HG02973 (cell line): ENCODE data around the gene TRIAP1.
"Not testable (repeated sequence)": the region's sequence is repeated elsewhere in the genome, so short reads cannot be mapped to it uniquely, and the experiment has no call there.

Experiments used
- ATAC-seq: cut with Tn5 transposase; IDR thresholded peaks from one replicate; pipeline ENCODE4 v1.9.1; 2021; ENCODE audit warnings: moderate library complexity; ENCODE audit not compliant: unreplicated experiment

The TRIAP1 gene

GRCh38 chr12:120468821-120469449 lies 22.8 kb upstream of the TRIAP1 start:
- peak; percentile 17 for ATAC-seq

GRCh38 chr12:120468325-120468820 lies 22.2 kb upstream of the TRIAP1 start:
- ATAC-seq: no peak

- ATAC-seq: no peak
Measured at GRCh38 chr12:120467439-120467838, 21.3 kb upstream of the TRIAP1 start.

- no peak for ATAC-seq
Measured at GRCh38 chr12:120466560-120467315, 20.6 kb upstream of the TRIAP1 start.

- no peak for ATAC-seq
Measured at GRCh38 chr12:120465756-120466155, 19.6 kb upstream of the TRIAP1 start.

GRCh38 chr12:120463712-120464111 lies 17.5 kb upstream of the TRIAP1 start:
- ATAC-seq: no peak

- no peak for ATAC-seq
Measured at GRCh38 chr12:120462099-120462640, 16.0 kb upstream of the TRIAP1 start.

GRCh38 chr12:120460157-120460556 lies 14.0 kb upstream of the TRIAP1 start:
- no peak for ATAC-seq

- no peak for ATAC-seq
Measured at GRCh38 chr12:120457133-120457532, 10.9 kb upstream of the TRIAP1 start.

- no peak for ATAC-seq
Measured at GRCh38 chr12:120455302-120455701, 9.1 kb upstream of the TRIAP1 start.

GRCh38 chr12:120453977-120454376 lies 7.8 kb upstream of the TRIAP1 start:
- ATAC-seq: no peak

- no peak for ATAC-seq
Measured at GRCh38 chr12:120453060-120453750, 7.0 kb upstream of the TRIAP1 start.

GRCh38 chr12:120452524-120452923 lies 6.3 kb upstream of the TRIAP1 start:
- not testable (repeated sequence) for ATAC-seq

GRCh38 chr12:120447992-120448391 lies 1.8 kb upstream of the TRIAP1 start:
- no peak for ATAC-seq

- peak; percentile 9 for ATAC-seq
Measured at GRCh38 chr12:120446844-120447178, 627 bp upstream of the TRIAP1 start.

GRCh38 chr12:120444676-120445075 lies 1.5 kb downstream of the TRIAP1 start:
- no peak for ATAC-seq

GRCh38 chr12:120439646-120440247 lies 6.4 kb downstream of the TRIAP1 start:
- ATAC-seq: no peak

GRCh38 chr12:120438495-120439198 lies 7.5 kb downstream of the TRIAP1 start:
- peak; percentile 13 for ATAC-seq

- peak; percentile 92 for ATAC-seq
Measured at GRCh38 chr12:120437735-120438494, 8.3 kb downstream of the TRIAP1 start, which contains the start of gene COX6A1. COX6A1 (plus strand) TSS chr12:120438113; CDS start chr12:120438127, 14 bp downstream.
